SIG-M5 treated with dmso at 0.1 percent for 504 hours (cell line): Measurements from ENCODE around the gene BGLAP.
A peak's percentile ranks its signal among the peaks of the same experiment; 100 is the strongest.

Experiments used
- DNase-seq: peaks from one replicate; lab custom pipeline; 2025; ENCODE audit not compliant: unreplicated experiment; lab: John Stamatoyannopoulos, UW

BGLAP gene

DNA sequence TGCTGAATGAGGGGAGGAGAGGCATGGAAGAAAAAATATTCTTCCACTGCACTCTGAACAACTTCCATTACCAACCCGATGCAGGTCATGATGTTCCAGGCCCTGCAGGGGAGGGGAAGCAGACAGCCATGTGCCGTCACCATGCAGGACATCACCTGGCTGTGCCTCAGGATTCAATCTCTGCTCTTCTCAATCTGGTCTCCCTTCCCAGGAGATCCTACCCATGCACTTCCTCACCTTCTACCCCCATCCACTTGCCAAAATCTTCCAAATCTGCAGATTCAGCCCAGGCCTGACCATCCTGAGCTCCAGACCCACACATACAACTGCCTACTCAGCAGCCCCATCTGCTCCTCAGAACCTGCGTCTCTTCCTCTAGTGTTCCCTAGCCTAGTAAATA lies 11.7 kb downstream of the BGLAP start:
- no peak for DNase-seq

DNA sequence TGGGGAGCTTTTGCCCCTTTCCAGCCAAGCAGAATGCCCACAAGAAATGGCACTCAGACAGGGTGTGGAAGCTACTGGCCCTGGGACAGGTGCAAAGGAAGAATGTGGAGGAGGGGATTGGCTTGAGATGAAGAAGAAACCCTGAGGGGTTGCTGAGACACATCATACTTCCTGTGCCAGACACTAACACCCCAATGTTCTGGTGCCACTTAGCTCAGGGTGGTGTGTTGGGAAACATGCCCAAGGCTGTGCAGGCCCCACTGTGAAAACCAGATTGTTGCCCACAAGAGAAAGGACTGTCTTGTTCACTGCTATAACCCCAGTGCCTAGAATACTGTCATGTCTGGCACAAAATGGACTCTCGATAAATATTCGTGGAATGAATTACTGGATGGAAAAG lies 15.7 kb downstream of the BGLAP start:
- no peak for DNase-seq

- DNase-seq, result no peak
Observed at GRCh38 chr1:156258859-156259258, 16.9 kb downstream of the BGLAP start.

DNA sequence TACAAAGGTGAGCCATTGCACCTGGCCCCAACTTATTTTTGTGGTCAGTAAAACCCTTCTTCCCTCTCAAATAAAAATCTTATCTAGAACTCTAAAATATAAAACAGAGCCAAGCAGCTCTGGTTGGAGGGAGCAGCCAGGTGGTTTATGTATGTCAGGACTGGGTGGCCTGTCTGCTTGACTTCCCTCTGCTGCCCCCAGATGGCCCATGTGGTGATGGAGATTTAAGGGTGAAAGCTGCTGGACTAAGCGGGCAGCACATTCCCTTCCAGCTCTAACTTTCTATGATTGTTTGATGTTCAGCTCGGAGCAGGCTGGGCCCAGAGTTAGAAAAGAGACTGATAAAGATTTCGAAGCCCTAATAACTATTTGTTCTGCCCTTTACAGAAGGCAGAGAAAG lies 17.8 kb downstream of the BGLAP start:
- no peak for DNase-seq

GRCh38 chr1:156260896-156261295 lies 18.9 kb downstream of the BGLAP start:
- DNase-seq, result no peak

- DNase-seq, result no peak
Observed at GRCh38 chr1:156262461-156263287, 20.7 kb downstream of the BGLAP start.

GRCh38 chr1:156263288-156263655 lies 21.3 kb downstream of the BGLAP start:
- no peak for DNase-seq

DNA sequence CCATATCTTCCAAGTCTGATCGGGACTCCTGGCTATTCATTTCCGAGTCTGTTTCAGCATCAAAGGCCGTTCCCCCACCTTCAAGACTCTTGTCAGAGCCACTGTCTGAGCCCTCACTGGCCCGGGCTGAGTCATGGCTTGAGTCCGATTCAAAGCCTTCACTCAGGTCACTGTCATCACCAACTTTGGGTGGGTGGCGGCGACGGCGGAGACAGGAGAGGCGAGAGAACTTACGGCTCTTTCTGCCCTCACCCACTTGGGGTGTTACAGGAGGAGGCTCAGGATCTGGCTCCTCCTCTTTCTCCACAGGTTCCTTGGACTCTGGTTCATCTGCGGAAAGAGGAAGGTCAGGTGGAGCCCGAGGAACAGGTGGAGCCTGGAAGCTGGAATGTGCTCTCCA lies 24.1 kb downstream of the BGLAP start:
- DNase-seq, result no peak

DNA sequence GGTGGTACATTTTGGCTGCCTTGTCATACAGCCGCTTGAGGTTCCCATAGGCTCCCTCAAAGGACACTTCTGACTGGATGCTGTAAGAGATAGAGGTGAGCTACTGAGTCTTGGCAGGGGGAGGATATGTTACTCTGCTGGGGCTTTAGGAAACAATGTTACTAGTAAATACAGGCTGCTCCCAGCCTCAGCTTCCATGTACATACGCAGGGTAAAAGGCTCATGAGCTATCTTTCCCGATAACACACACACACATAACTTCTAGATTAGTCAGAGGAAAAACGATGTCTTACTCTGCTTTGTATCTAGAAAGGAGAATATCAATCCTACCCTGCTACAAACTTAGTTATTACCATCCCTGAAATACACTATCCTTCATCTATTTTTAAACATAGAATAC lies 26.4 kb downstream of the BGLAP start:
- no peak for DNase-seq

GRCh38 chr1:156270314-156270713 lies 28.3 kb downstream of the BGLAP start:
- no peak for DNase-seq

DNA sequence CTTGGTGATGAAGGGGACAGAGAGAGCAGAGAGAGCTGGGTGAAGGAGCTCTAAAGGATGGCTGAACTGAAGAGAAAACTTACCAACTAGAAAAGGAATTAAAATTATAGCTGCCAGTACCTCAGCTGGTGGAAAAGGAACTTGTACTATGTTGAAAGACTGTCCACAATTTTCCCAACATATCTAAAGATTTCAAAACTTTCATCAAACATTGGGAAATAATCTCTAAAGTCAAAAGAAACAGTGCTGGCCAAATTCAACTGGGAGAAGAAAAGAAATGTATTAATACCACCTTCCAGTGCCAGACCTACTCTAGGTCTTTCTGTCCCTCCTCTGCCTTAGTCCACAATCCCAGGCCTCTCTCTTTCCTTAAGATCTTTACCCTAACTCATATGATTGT lies 34.5 kb downstream of the BGLAP start:
- peak; percentile 89 for DNase-seq

DNA sequence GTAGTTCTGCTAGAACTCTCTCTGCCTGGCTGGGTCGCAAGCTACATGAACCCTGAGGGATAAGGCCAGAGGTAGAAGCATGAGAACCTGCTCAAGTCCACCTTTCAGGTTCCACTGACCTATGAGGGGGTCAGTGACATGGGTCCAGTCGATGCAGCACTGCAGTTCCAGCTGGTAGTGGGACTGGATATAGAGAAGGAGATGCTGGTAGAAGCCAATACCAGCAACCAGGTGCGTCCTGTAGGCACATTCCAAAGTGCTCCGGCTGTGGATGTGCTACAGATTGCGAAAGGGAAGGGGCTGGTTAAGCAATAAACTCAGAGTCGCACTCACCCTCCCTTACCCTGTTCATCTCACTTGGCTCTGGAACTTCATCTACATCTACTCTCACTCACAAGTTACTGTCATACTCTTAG lies 35.0 kb downstream of the BGLAP start:
- peak; percentile 86 for DNase-seq

DNA sequence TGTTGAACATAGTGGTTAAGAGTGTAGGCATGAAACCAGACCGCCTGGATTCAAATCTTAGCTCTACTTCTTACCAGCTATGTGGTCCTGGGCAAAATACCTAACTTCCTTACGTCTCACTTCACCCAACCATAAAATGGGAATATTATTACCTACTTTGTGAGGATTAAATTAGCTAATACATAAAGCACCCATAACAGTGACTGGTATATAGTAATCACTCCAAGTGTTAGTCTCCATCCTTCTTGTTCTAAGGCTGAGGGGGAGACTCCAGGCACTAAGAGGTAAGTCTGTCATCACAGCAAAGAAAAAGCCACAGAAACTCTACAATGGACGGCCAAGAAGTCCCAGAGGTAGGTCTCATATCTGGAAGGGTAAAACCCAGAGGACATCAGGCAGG lies 37.9 kb downstream of the BGLAP start:
- no peak for DNase-seq

- peak; percentile 95 for DNase-seq
Observed at GRCh38 chr1:156281281-156281680, 39.3 kb downstream of the BGLAP start.

GRCh38 chr1:156281693-156282478 lies 39.9 kb downstream of the BGLAP start:
- DNase-seq, result peak; percentile 62

- peak; percentile 99 for DNase-seq
Observed at GRCh38 chr1:156282479-156283222, 40.7 kb downstream of the BGLAP start, which contains the start of gene SMG5. Gene SMG5, minus strand, starts transcription at chr1:156282825. Its CDS starts 145 bp downstream, at chr1:156282680.

DNA sequence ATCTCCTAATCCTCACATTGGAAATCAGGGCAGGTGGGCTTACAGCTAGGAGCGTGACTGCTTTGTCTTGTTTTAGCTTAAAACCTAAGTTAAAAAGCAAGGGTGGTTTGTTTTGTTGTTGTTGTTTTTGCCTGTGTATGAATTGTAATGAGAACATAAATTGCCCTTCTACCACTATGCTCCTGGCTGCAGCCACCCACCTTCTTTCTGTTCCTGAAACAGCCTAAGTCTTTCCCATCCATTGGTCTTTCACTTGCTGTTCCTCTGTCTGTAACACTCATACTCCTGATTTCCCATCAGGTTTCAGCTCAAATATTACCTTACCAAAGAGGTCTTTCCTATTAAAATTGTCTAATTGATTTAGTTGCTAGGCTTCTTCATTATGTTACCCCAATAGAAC lies 41.5 kb downstream of the BGLAP start:
- DNase-seq, result no peak

DNA sequence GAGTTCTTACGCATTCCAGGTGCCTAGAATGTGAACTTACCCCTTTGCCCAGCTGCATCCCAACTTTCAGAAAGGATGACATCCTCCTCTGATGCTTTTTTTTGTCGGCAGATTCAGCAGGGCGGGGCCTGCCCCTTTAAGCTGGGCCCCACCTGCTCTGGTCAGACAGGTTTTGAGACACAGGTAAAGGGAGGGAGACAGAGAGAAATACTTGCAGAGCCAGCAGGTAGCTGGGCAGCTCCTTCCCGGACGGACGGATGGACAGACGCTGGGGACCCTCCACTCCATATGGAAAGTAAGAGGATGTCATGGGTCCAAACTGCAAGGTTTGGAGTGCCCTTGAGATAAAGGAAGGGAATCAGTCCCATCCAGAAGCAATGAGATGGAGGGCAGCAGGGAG lies 42.1 kb downstream of the BGLAP start, which contains the start of gene TMEM79:
Gene TMEM79 (plus strand): TSS at position 214 of the 400 bp plus-strand sequence. CDS start 902 bp downstream, outside the sequence.
- DNase-seq, result no peak

DNA sequence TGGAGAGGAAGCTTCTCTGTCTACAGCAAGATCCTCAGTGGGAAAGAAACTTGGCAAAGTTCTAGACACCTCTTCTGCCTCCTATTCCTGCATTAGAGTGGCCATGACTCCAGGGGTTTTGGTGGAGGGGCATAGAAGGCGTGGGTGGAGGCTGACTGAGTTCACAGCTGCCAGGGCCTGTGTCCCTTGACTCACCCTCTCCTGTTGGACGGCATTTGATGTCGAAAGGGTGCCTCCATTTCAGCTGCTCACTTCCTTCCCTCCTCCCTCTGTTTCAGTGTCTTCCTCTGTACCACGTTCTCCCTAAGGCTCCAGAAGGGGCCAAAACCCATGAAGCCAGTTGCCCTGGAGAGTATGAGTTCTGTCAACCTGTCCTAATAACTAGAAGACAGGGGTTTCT lies 42.8 kb downstream of the BGLAP start:
- peak; percentile 73 for DNase-seq

DNA sequence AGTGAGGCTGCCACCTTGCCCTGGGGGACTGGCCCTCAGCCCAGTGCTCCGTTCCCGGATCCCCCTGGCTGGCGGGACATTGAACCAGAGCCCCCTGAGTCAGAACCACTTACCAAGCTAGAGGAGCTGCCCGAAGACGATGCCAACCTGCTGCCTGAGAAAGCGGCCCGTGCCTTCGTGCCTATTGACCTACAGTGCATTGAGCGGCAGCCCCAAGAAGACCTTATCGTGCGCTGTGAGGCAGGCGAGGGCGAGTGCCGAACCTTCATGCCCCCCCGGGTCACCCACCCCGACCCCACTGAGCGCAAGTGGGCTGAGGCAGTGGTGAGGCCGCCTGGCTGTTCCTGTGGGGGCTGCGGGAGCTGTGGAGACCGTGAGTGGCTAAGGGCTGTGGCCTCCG lies 43.5 kb downstream of the BGLAP start:
- no peak for DNase-seq

- DNase-seq, result no peak
Observed at GRCh38 chr1:156286061-156286460, 44.1 kb downstream of the BGLAP start.
